Heart right ventricle (tissue), 16 donors: ENCODE measurements around the gene MOAP1. TPM values are rescaled to one million over a fixed set of nuclear protein-coding genes. Genes with fewer than 3 reads are reported as not detected.

ENCODE experiments used
- ATAC-seq, 8 donors: fragments of 200-7000 bp; cut with Tn5 transposase; one replicate each; pipeline ENCODE4 v1.9.1; 2020; ENCODE audit warnings: mild to moderate bottlenecking in 8 of 8, moderate library complexity in 8 of 8, moderate number of reproducible peaks in 1 of 8
- DNase-seq, 2 donors: peaks; one replicate each; pipeline ENCODE4 v3.0.0-alpha.2; 2020
- H3K27ac ChIP-seq, 10 donors: fragments of 200-600 bp; sonication (generic) in 2 of 10; one replicate each; pipeline versions ENCODE4 v1.5.0 to v1.8.0; 2020 to 2022; ENCODE audit warnings: mild to moderate bottlenecking in 3 of 10
- H3K27me3 ChIP-seq, 7 donors: fragments of 200-600 bp; one replicate each; pipeline ENCODE4 v1.8.0; 2021 to 2022; ENCODE audit warnings: mild to moderate bottlenecking in 2 of 7
- H3K36me3 ChIP-seq, 9 donors: fragments of 200-600 bp; sonication (generic) in 1 of 9; one replicate each; pipeline versions ENCODE4 v1.5.0 to v1.8.0; 2020 to 2022; ENCODE audit warnings: mild to moderate bottlenecking in 2 of 9
- H3K4me1 ChIP-seq, 9 donors: fragments of 200-600 bp; sonication (generic) in 1 of 9; one replicate each; pipeline versions ENCODE4 v1.5.0 to v1.8.0; 2020 to 2022; ENCODE audit warnings: mild to moderate bottlenecking in 4 of 9
- H3K4me3 ChIP-seq, 10 donors: fragments of 200-600 bp; sonication (generic) in 2 of 10; one replicate each; pipeline versions ENCODE4 v1.5.0 to v1.8.0; 2020 to 2022; ENCODE audit warnings: mild to moderate bottlenecking in 7 of 10, moderate library complexity in 2 of 10
- H3K9me3 ChIP-seq, 11 donors: fragments of 200-600 bp in 10 of 11; sonication (generic) in 2 of 11; one replicate each; pipeline versions ENCODE4 v1.5.0 to v1.8.0; 2013 to 2022; ENCODE audit warnings: mild to moderate bottlenecking in 2 of 11, control low read depth in 1 of 11, moderate library complexity in 1 of 11
- WGBS, 2 donors: extraction: QIAGEN DNeasy Blood & Tissue Kit; methylation state at CpG; one replicate each; pipeline ENCODE4 v1.1.7; 2013; ENCODE audit warnings: inconsistent platforms in 1 of 2; 5-methylcytosine and 5-hydroxymethylcytosine counted together
- intact Hi-C, 10 donors: fragments of 100-400 bp; cut with DNase I; formaldehyde crosslinking; loops; one replicate each; pipeline versions ENCODE4 v1.11.1 to v1.14.2; 2022
- polyA plus RNA-seq, 2 donors: library from polyadenylated mRNA; stranded (reverse); fragments of 200-250 nt; gene quantifications; one replicate each; pipeline ENCODE4 v1.2.3, GENCODE V29; 2013
- total RNA-seq, 10 donors: library from RNA; stranded (reverse); fragmentation: NEBNext Ultra II Directional in 3 of 10; extraction: Animal tissue kit (Norgen Biotek cat#: 25700) in 3 of 10; gene quantifications; one replicate each; pipeline versions ENCODE4 v1.2.1 to v1.2.4, GENCODE V29; 2021 to 2023
- TF ChIP-seq, protein P1 (sequence below), 9 donors: fragments of 200-600 bp; sonication (generic) in 2 of 9; IDR thresholded peaks; one replicate each; pipeline versions ENCODE4 v1.5.0 to v1.8.0; 2021 to 2022; ENCODE audit warnings: antibody characterized with exemption in 9 of 9, mild to moderate bottlenecking in 5 of 9, moderate library complexity in 1 of 9
- donor health status: Arrhythmogenic right ventricular cardiomyopathy.
- donor health status: ischemic (EF 13 %, LVEDD 7.1; RV severe dilation, severe dysfunction).
- donor health status: healthy with polysubstance abuse.
- donor health status: DM: no; HTN: yes; CAD: no.
- donor health status: DM: no; HTN: no; CAD: no.
- donor health status: ischemic (EF 25% LVEDD 6.9; RV normal size, moderate dysfunction).
- donor health status: ischemic (EF 25% LVEDD 5.7; RV mildly dilated, moderate dysfunction).
- donor health status: healthy.
- donor health status: DM: yes; HTN: yes; CAD: no.
- donor health status: Ischemic cardiomyopathy.
- donor health status: ischemic (EF 35%, LVEDD 5.7; RV mildly dilated, moderate dysfunction).
- donor health status: nonischemic (EF 11% LVEDD 7.7; RV severe dilation, severe dysfunction).
- donor health status: DM: yes; HTN: yes; CAD: no.
- donor health status: PGD.
- donor health status: ischemic (EF 29% LVEDD 5.4; RV normal size, mild dysfunction).
- donor health status: nonischemic (EF 23%, LVEDD 6.1; RV moderate dilation, normal function).

The MOAP1 gene
- total and polyA plus RNA-seq, 12 donors, result 14.6 to 96.1 (median 74.2) TPM

DNA sequence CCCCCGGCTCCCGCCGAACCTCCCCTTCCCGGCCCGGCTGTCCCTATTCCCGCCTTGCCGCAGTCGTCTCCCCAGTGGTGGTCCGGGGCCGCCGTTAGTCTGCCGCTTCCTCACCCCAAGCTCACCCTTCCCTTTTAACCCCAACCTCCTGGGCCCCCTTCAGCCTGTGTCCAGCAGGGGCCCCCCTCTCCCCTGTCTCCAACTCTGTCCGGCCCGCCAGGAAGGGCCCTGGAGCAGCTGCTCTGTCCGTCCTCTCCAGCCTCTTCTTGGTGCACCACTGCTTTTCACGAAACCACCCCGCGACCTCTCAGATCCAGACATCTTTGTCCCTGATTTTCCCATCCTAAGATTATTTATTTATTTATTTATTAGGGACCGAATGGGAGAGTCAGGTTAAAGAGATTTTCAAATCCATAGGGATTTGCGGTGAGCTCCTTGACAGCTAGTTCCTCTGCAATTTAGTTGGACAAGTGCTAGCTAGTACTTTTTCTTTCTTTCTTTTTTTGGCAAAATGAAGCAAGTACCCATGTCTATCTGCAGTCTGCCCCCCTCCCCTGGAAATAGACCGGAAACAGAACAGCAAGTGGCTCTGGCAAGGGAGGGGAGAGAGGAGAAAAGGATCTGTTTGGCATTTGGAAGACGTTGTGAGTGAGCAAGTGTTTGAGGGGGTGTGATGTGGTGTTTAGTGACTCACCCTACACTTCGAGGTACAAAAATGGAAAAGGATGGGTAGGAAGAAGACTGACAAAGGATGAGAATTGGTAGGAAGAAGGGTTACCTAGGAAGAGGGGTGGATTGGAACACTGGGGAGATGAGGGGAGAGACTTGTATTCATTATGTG lies 23.0 kb upstream of the MOAP1 start:
- peak overlapping the region in 9 of 10 donors; percentile 83 to 93 (median 90) for H3K27ac ChIP-seq
- DNase-seq, result peak in 1 of 2 donors; percentile 54
- peaks cover 0 to 42% (median 13%) of the 10 kb centered on the region in 9 donors for H3K36me3 ChIP-seq
- 1% methylated on average over 20 to 23 of the region's 23 CpGs for WGBS, 2 donors
- H3K27me3 ChIP-seq, result no peaks in the 10 kb centered on the region
- H3K4me3 ChIP-seq, result peak overlapping the region; percentile 58 to 98 (median 85)
- intact Hi-C loops, result loop anchor here in 4 of 10 donors (1.0 to 10.0 kb wide), 5 partner anchors 23 to 411 kb away; partner anchors contain the start of genes BTBD7 (in 3 of the 4), MOAP1 (in 3 of the 4) and LYSET (in 2 of the 4)
- ATAC-seq, result peak; percentile 75 to 90 (median 82)
- TF ChIP-seq, protein P1, sequence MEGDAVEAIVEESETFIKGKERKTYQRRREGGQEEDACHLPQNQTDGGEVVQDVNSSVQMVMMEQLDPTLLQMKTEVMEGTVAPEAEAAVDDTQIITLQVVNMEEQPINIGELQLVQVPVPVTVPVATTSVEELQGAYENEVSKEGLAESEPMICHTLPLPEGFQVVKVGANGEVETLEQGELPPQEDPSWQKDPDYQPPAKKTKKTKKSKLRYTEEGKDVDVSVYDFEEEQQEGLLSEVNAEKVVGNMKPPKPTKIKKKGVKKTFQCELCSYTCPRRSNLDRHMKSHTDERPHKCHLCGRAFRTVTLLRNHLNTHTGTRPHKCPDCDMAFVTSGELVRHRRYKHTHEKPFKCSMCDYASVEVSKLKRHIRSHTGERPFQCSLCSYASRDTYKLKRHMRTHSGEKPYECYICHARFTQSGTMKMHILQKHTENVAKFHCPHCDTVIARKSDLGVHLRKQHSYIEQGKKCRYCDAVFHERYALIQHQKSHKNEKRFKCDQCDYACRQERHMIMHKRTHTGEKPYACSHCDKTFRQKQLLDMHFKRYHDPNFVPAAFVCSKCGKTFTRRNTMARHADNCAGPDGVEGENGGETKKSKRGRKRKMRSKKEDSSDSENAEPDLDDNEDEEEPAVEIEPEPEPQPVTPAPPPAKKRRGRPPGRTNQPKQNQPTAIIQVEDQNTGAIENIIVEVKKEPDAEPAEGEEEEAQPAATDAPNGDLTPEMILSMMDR (IDR thresholded peaks at IDR 0.05), result peak in 6 of 9 donors; percentile 32 to 56 (median 44)
- H3K9me3 ChIP-seq, result no peaks in the 10 kb centered on the region
- H3K4me1 ChIP-seq, result peaks cover 0 to 44% (median 27%) of the 10 kb centered on the region in 9 donors

DNA sequence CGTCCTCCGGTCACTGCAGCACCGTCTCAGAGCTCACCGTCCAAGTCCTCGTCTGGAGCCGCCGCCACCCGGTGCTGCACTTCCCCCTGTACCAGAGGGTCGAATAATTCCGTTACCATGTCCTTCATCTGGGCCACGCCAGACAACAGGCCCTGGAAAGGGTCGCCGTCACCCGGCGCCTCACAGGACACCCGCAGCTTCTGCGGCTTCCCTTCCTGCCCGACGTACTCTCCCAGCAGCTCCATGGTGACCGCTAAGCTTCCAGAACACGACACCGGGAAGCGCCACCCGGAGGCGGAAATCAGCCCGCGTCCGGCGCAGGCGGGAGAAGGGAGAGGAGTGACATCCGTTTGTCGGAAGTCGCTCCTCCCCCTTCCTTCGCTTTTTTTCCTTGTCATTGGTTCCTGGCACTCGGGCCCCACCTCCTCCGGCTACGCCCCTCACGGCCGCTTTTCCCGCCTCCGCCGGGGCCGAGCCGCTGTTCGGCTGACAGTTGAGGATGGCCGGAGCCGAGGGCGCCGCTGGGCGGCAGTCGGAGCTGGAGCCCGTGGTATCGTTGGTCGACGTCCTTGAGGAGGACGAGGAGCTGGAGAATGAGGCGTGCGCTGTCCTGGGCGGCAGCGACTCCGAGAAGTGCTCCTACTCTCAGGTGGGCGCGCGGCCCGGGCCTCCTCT lies 22.2 kb upstream of the MOAP1 start, which contains the start of the genes GON7 and UBR7:
TSS of gene GON7 (minus strand) at position 273 of the 675 bp plus-strand sequence. CDS start at position 245, 28 bp downstream.
TSS of gene UBR7 (plus strand) at position 464 of the 675 bp plus-strand sequence. CDS start at position 500, 36 bp downstream.
- Histone ChIP-seq H3K9me3 (no peaks in the 10 kb centered on the region), H3K27ac (peak within 1 kb of the TSS; percentile 38 to 93 (median 89)), H3K36me3 (peaks cover 0 to 34% (median 9%) of the 10 kb centered on the region in 9 donors), H3K4me1 (peaks cover 0 to 44% (median 27%) of the 10 kb centered on the region in 9 donors), H3K4me3 (peak within 1 kb of the TSS; percentile 58 to 98 (median 85)), H3K27me3 (no peaks in the 10 kb centered on the region)
- TF ChIP-seq, protein P1 (IDR thresholded peaks at IDR 0.05), result peak in 6 of 9 donors; percentile 21 to 54 (median 42)
- WGBS, 2 donors, result 0 to 1% methylated on average over 61 to 64 of the region's 65 CpGs
- intact Hi-C loops, result loop anchor here in 4 of 10 donors (1.0 to 10.0 kb wide), 5 partner anchors 22 to 412 kb away; partner anchors contain the start of genes BTBD7 (in 3 of the 4), MOAP1 (in 3 of the 4) and LYSET (in 2 of the 4)
- DNase-seq (peak; percentile 94 to 97), ATAC-seq (peak; percentile 98 to 99 (median 99))

DNA sequence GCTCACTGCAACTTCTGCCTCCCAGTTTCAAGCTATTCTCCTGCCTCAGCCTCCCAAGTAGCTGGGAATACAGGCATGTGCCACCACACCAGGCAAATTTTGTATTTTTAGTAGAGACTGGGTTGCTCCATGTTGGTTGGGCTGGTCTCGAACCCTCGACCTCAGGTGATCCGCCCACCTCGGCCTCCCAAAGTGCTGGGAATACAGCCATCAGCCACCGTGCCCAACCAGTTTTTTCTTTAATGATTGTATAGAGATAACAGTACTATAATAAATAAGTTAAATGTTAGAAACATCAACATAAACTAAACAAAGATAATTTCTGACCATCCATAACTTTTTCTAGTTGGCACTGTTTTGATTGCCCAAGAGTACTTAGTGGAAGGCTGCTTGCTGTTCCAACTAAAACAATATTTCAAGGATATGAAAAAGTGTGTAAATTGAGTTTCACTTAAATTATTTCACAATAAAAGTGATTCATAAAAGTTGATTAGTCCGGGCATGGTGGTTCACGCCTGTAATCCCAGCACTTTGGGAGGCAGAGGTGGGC lies 16.5 kb upstream of the MOAP1 start:
- ATAC-seq (no peak), DNase-seq (no peak)
- intact Hi-C loops, result loop anchor here in 1 of 10 donors (10.0 kb wide), 1 partner anchor 134 kb away; the partner anchor contains the start of gene BTBD7
- Histone ChIP-seq H3K4me3 (no peak overlapping the region), H3K4me1 (peaks cover 0 to 19% (median 12%) of the 10 kb centered on the region in 9 donors), H3K9me3 (no peaks in the 10 kb centered on the region), H3K27me3 (no peaks in the 10 kb centered on the region), H3K36me3 (peaks cover 0 to 22% (median 0%) of the 10 kb centered on the region in 9 donors), H3K27ac (no peak overlapping the region)
- TF ChIP-seq, protein P1 (IDR thresholded peaks at IDR 0.05), result no peak
- WGBS, 2 donors, result 91 to 92% methylated on average over 7 of the region's 7 CpGs
